GM23248 (cell line): ENCODE measurements around the gene PEG3. TPM values are rescaled to one million over a fixed set of nuclear protein-coding genes. Genes with fewer than 3 reads are reported as not detected.

Source experiments
- DNase-seq: peaks from one replicate; pipeline ENCODE4 v3.0.0-alpha.2; 2015
- H2AFZ ChIP-seq: fragments of 200-600 bp; sonication (generic); 2 replicates; pipeline ENCODE4 v1.6.1; 2016; ENCODE audit warnings: antibody characterized with exemption
- H3F3A ChIP-seq: fragments of 200-600 bp; sonication (generic); 2 replicates; pipeline ENCODE4 v1.6.1; 2016; ENCODE audit warnings: mild to moderate bottlenecking, antibody characterized with exemption, mixed run types; ENCODE audit not compliant: insufficient read depth
- H3K27ac ChIP-seq: fragments of 200-600 bp; sonication (generic); 2 replicates; pipeline ENCODE4 v1.5.1; 2016; ENCODE audit warnings: mild to moderate bottlenecking
- H3K27me3 ChIP-seq: fragments of 200-600 bp; sonication (generic); replicated peaks from 2 replicates; pipeline ENCODE4 v1.6.1; 2016; ENCODE audit warnings: mild to moderate bottlenecking; ENCODE audit not compliant: insufficient read depth
- H3K36me3 ChIP-seq: fragments of 200-600 bp; sonication (generic); 2 replicates; pipeline ENCODE4 v1.6.1; 2016; ENCODE audit warnings: low read depth, mild to moderate bottlenecking
- H3K4me1 ChIP-seq: fragments of 200-600 bp; sonication (generic); 2 replicates; pipeline ENCODE4 v1.6.1; 2016; ENCODE audit warnings: mild to moderate bottlenecking; ENCODE audit not compliant: insufficient read depth
- H3K4me2 ChIP-seq: fragments of 200-600 bp; sonication (generic); one replicate; pipeline ENCODE4 v1.6.1; 2016; ENCODE audit warnings: mild to moderate bottlenecking; ENCODE audit not compliant: unreplicated experiment
- H3K4me3 ChIP-seq: fragments of 200-600 bp; sonication (generic); 2 replicates; pipeline ENCODE4 v1.5.1; 2016; ENCODE audit warnings: mild to moderate bottlenecking
- H3K79me2 ChIP-seq: fragments of 200-600 bp; sonication (generic); 2 replicates; pipeline ENCODE4 v1.6.1; 2016; ENCODE audit warnings: mild to moderate bottlenecking; ENCODE audit not compliant: insufficient read depth
- H3K9ac ChIP-seq: fragments of 200-600 bp; sonication (generic); 2 replicates; pipeline ENCODE4 v1.6.1; 2016; ENCODE audit warnings: mild to moderate bottlenecking
- H3K9me2 ChIP-seq: fragments of 200-600 bp; sonication (generic); 2 replicates; pipeline ENCODE4 v1.6.1; 2016; ENCODE audit warnings: mixed run types, mild to moderate bottlenecking, moderate library complexity; ENCODE audit not compliant: insufficient read depth
- H3K9me3 ChIP-seq: fragments of 200-600 bp; sonication (generic); one replicate; pipeline ENCODE4 v1.6.1; 2017; ENCODE audit warnings: low read depth
- H4K20me1 ChIP-seq: fragments of 200-600 bp; sonication (generic); 2 replicates; pipeline ENCODE4 v1.6.0; 2016; ENCODE audit not compliant: insufficient read depth
- EZH2 ChIP-seq: fragments of 200-600 bp; sonication (generic); IDR thresholded peaks from 2 replicates; pipeline ENCODE4 v1.6.1; 2018; ENCODE audit warnings: antibody characterized with exemption, mild to moderate bottlenecking; ENCODE audit not compliant: insufficient read depth, poor library complexity, severe bottlenecking
- EZH2phosphoT487 ChIP-seq: fragments of 200-600 bp; sonication (generic); IDR thresholded peaks from 2 replicates; pipeline ENCODE4 v1.6.1; 2018; ENCODE audit warnings: antibody characterized with exemption, moderate library complexity, mild to moderate bottlenecking, low read depth; ENCODE audit not compliant: insufficient read depth
- WGBS, 2 experiments: methylation state at CpG; one replicate each; pipeline ENCODE4 v1.1.6; 2015 to 2017; ENCODE audit warnings: low lambda C conversion rate in 2 of 2, low coverage in 1 of 2; ENCODE audit errors: missing lambda C conversion rate in 2 of 2; 5-methylcytosine and 5-hydroxymethylcytosine counted together
- in situ Hi-C: fragments of 300-500 bp; cut with MboI; formaldehyde crosslinking; loops from 2 replicates; pipeline ENCODE4 v1.15.0; 2020
- polyA plus RNA-seq: library from polyadenylated mRNA; unstranded; fragments of >200 nt; fragmentation: Nextera tagmentation; extraction: Ambion mirVana; gene quantifications from 2 replicates; pipeline ENCODE4 v1.2.1, GENCODE V29; 2016
- total RNA-seq: library from RNA; depleted of rRNA; stranded (reverse); fragments of >200 nt; shearing (Covaris generic); gene quantifications from 2 replicates; pipeline ENCODE4 v1.2.3, GENCODE V29; 2014

The PEG3 gene
- total and polyA plus RNA-seq, 2 experiments from 2014 or later = 0.65 to 0.81 TPM

DNA sequence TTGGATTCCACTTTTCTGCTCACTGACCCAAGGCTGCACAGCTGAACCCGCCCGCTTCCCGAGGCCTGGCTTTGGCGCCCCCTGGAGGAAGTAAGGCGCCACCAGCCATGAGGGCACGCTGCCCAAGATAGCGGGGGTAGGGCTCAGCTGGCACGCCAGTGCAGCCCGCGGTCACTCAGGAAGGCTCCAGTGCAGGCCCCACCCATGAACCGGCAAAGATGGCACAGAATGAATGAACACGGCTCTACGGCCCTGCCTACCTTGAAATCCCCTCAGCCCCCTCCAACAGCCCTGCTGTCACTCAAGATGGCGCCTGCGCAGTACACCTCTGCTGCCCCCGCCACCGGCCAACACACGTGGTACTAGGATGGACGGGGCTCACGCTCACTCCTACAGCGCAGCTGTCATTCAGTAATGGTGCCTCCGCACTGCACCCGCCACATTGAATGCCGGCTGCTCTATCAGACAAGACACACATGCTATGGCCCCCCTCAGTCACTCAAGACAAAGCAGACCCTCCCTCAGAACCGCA, 3.0 kb downstream of the PEG3 start:
- no peak overlapping the region for H3K4me2 ChIP-seq
- H3K4me3 ChIP-seq = peak overlapping the region; percentile 63
- H3K9me3 ChIP-seq = no peaks in the 10 kb centered on the region
- peak overlapping the region; percentile 68 for H2AFZ ChIP-seq
- no peaks in the 10 kb centered on the region for H3K79me2 ChIP-seq
- H3F3A ChIP-seq = no peaks in the 10 kb centered on the region
- TF ChIP-seq EZH2 (no peak), EZH2phosphoT487 (no peak)
- no peaks in the 10 kb centered on the region for H3K4me1 ChIP-seq
- WGBS, 2 experiments = 45 to 52% methylated on average over 24 to 25 of the region's 25 CpGs
- no peak overlapping the region for H3K9ac ChIP-seq
- peak overlapping the region; percentile 53 for H3K27ac ChIP-seq
- in situ Hi-C loops = no loop called here
- DNase-seq = peak; percentile 61
- no peaks in the 10 kb centered on the region for H3K36me3 ChIP-seq
- H3K9me2 ChIP-seq = no peaks in the 10 kb centered on the region
- no peaks in the 10 kb centered on the region for H4K20me1 ChIP-seq
- H3K27me3 ChIP-seq = no peaks in the 10 kb centered on the region

DNA sequence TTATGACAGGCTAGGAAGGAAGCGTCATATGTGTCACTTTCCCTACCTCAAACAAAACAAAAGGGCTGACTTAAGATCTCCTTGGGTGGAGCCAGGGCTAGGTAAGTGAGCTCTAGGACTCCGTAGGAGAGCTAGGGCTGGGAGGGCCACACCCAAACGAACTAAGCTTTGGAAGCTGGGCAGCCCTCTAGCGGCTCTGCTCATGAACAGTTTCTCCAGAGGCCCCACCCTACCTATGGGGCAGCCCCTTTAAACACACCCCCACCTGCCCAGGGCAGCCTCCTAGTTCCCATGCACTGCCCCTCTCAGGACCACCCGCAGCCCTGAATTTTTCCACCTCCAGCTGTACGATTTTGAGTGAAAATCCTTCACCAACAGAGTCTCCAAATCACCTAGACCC, 3.5 kb downstream of the PEG3 start:
- Histone ChIP-seq H3K79me2 (no peaks in the 10 kb centered on the region), H4K20me1 (no peaks in the 10 kb centered on the region), H3K36me3 (no peaks in the 10 kb centered on the region), H3K27ac (no peak overlapping the region), H3K9me3 (no peaks in the 10 kb centered on the region), H3K4me1 (no peaks in the 10 kb centered on the region), H3K4me2 (no peak overlapping the region), H3K9ac (no peak overlapping the region), H3K27me3 (no peaks in the 10 kb centered on the region), H2AFZ (peak overlapping the region; percentile 42; the same call in 1 of the 2 replicates), H3F3A (no peaks in the 10 kb centered on the region), H3K4me3 (no peak overlapping the region), H3K9me2 (no peaks in the 10 kb centered on the region)
- TF ChIP-seq EZH2 (no peak), EZH2phosphoT487 (no peak)
- peak; percentile 18 for DNase-seq
- in situ Hi-C loops = no loop called here
- 32 to 37% methylated on average over 6 of the region's 6 CpGs for WGBS, 2 experiments

DNA sequence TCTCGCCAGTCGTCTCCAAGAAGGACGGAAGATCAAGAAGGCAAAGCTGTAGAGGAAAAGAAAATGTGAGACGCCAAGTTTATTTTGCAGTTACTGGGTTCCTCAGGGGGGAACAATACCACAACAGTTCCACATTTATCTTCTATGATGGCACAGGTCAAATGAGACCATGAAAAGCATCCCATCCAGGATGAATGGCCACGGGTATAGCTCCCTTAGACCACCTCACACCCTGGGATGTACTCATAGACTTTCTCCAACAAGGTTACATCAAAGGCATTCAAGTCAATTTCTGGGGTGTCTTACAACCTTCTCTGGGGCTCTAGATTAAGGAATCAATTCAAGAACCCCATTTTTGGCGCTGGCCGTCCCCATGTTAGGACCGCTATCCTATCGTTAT, 4.5 kb downstream of the PEG3 start:
- no peaks in the 10 kb centered on the region for H3K79me2 ChIP-seq
- no peaks in the 10 kb centered on the region for H3F3A ChIP-seq
- DNase-seq = no peak
- no peak overlapping the region for H3K4me3 ChIP-seq
- H3K9me3 ChIP-seq = no peaks in the 10 kb centered on the region
- H3K27ac ChIP-seq = no peak overlapping the region
- H3K27me3 ChIP-seq = no peaks in the 10 kb centered on the region
- H3K4me2 ChIP-seq = no peak overlapping the region
- no peaks in the 10 kb centered on the region for H3K4me1 ChIP-seq
- TF ChIP-seq EZH2 = no peak
- TF ChIP-seq EZH2phosphoT487 = no peak
- no peaks in the 10 kb centered on the region for H3K36me3 ChIP-seq
- in situ Hi-C loops = no loop called here
- 61 to 67% methylated on average over 9 of the region's 9 CpGs for WGBS, 2 experiments
- H2AFZ ChIP-seq = no peak overlapping the region
- H3K9ac ChIP-seq = no peak overlapping the region
- H3K9me2 ChIP-seq = no peaks in the 10 kb centered on the region
- no peaks in the 10 kb centered on the region for H4K20me1 ChIP-seq

DNA sequence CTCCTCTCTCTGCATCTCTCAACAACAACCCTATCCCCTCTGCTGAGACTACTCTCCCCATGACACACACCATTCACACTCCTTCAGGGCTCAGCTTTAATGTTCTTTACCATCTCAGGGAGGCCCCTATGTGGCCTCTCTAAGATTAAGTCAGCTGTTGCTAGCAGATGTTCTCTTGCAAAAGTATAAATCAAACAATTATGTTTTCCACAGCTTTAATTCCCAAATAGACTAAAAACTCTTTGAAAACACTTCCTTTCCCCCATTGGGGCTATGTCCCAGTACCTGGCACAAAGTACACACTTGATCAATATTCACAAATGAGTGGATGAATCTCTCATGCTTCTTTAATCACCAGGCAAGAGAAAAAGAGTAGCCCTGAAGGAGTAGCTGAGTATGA, 5.1 kb downstream of the PEG3 start:
- Histone ChIP-seq H2AFZ (no peak overlapping the region), H4K20me1 (no peaks in the 10 kb centered on the region), H3K4me2 (no peak overlapping the region), H3K36me3 (no peaks in the 10 kb centered on the region), H3K27me3 (no peaks in the 10 kb centered on the region), H3K9me2 (no peaks in the 10 kb centered on the region), H3K27ac (no peak overlapping the region), H3K4me3 (no peak overlapping the region), H3F3A (no peaks in the 10 kb centered on the region), H3K79me2 (no peaks in the 10 kb centered on the region), H3K9me3 (no peaks in the 10 kb centered on the region), H3K9ac (no peak overlapping the region), H3K4me1 (no peaks in the 10 kb centered on the region)
- no peak for DNase-seq
- in situ Hi-C loops = no loop called here
- TF ChIP-seq EZH2phosphoT487 = no peak
- TF ChIP-seq EZH2 = no peak
